Activated naive CD8-positive, alpha-beta T cell treated with anti-CD3 and anti-CD28 coated beads, Interleukin-2, amount 10 ng/mL, durations not matched to agents 7 days and 5 days (primary cell): Measurements from ENCODE around the gene F8. TPM values are rescaled to one million over a fixed set of nuclear protein-coding genes. Genes with fewer than 3 reads are reported as not detected.

Experiments used
- ATAC-seq: fragments of 150-1000 bp; cut with Tn5 transposase; one replicate; pipeline ENCODE4 v1.10.0; 2021; ENCODE audit warnings: low read depth, moderate library complexity
- POLR2A ChIA-PET: fragments of 350-600 bp; sonication (Branson Sonifier 250); formaldehyde crosslinking; loops from one replicate; lab custom pipeline; 2021; ENCODE audit warnings: antibody characterized with exemption; lab: Charles Lee
- DNase-seq: peaks from one replicate; pipeline ENCODE4 v3.0.0; 2021
- H3K27ac Mint-ChIP-seq: one replicate; pipeline ENCODE4 v1.8.0; 2022; ENCODE audit warnings: mild to moderate bottlenecking, mixed read lengths
- H3K27me3 Mint-ChIP-seq: one replicate; pipeline ENCODE4 v1.8.0; 2022; ENCODE audit warnings: mild to moderate bottlenecking, moderate library complexity, mixed read lengths
- H3K36me3 Mint-ChIP-seq: one replicate; pipeline ENCODE4 v1.8.0; 2021; ENCODE audit warnings: mild to moderate bottlenecking, mixed read lengths
- H3K4me1 Mint-ChIP-seq: one replicate; pipeline ENCODE4 v1.8.0; 2021; ENCODE audit warnings: mixed read lengths
- H3K4me3 Mint-ChIP-seq: one replicate; pipeline ENCODE4 v1.8.0; 2022; ENCODE audit warnings: mild to moderate bottlenecking, moderate library complexity, mixed read lengths
- H3K9me3 Mint-ChIP-seq: one replicate; pipeline ENCODE4 v1.8.0; 2021; ENCODE audit warnings: mixed read lengths
- total RNA-seq, 2 experiments: library from RNA; stranded (reverse); gene quantifications; one replicate each; pipeline ENCODE4 v1.2.3, GENCODE V29; 2021

Gene F8
- total RNA-seq, 2 experiments from 2014 or later, result 6.8 to 7.8 TPM

DNA sequence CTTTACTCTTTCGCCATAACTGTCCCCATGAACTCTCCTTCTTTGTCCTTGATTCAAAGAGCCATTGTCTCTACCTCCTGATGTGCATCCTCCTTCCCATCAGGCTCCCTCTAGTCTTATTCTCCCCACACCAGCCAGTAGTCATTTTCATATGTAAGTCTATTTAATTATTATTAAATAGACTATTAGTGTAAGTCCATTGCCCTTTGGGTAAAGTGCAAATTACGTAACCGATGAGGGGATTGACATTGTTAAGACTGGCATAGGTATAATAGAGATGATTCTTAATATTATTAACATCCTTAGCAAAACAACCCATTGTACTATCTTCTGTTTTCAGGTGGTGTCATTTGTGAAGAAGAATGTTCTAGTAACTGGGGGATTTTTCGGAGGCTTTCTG, 31.7 kb upstream of the F8 start:
- H3K4me3 Mint-ChIP-seq, result no peak overlapping the region
- H3K27ac Mint-ChIP-seq, result no peak overlapping the region
- no peaks in the 10 kb centered on the region for H3K9me3 Mint-ChIP-seq
- peaks cover 9% of the 10 kb centered on the region for H3K36me3 Mint-ChIP-seq
- POLR2A ChIA-PET, result no interaction called here
- no peaks in the 10 kb centered on the region for H3K27me3 Mint-ChIP-seq
- ATAC-seq (no peak), DNase-seq (no peak)
- peaks cover 32% of the 10 kb centered on the region for H3K4me1 Mint-ChIP-seq

DNA sequence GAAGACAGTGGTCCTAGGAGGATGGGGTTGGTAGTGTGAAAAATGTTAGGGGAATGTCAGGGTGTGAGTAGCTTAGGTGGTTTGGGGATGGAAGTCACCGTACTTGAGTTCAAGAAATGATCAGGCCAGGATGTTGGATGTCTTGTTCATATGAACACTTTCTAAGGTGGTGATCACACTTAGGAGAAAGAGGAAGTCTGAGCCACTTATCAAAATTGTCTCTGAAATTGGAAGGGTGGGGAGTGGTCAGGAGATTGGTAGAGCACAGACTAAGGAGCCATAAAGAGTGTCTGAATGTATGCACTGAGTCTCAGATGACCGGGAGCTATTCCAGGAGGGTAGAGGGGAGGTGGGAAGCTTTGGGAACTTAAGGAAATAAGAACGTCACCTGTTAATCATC, 31.1 kb upstream of the F8 start:
- Mint-ChIP-seq H3K27ac (no peak overlapping the region), H3K4me1 (peaks cover 37% of the 10 kb centered on the region), H3K27me3 (no peaks in the 10 kb centered on the region), H3K9me3 (no peaks in the 10 kb centered on the region), H3K4me3 (no peak overlapping the region), H3K36me3 (peaks cover 9% of the 10 kb centered on the region)
- ATAC-seq (no peak), DNase-seq (no peak)
- POLR2A ChIA-PET, result no interaction called here

DNA sequence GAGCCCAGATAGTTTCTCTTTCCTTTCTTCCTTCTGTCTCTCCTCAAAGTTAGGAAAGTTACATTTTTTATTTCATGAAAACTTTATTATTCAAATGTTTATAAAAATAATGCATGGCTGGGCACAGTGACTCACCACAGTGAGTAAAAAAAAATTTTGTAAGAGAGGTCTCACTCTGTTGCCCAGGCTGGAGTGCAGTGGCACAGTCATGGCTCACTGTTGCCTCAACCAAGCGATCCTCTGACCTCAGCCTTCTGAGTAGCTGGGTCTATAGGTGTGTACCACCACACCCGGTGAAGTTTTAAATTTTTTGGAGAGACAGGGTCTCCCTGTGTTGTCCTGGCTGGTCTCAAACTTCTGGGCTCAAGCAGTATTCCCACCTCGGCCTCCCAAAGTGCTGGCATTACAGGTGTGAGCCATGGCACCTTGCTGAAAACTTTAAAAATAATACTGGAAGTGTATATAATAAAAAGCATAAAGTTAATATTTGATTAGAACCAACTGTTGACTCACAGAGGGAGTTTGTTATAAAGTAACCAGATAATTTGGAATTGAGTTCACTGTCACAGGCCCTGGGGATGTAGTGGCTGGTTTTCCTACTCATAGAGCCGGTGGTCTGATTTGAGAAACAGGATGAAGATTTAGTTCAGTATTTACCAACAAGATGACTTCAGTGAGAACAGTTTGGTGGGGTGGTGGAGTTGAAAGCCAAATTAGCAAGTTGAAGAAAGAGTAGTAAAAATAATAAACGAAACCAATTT, 30.4 kb upstream of the F8 start:
- H3K4me3 Mint-ChIP-seq, result no peak overlapping the region
- DNase-seq (no peak), ATAC-seq (no peak)
- no peak overlapping the region for H3K27ac Mint-ChIP-seq
- peaks cover 39% of the 10 kb centered on the region for H3K4me1 Mint-ChIP-seq
- POLR2A ChIA-PET, result no interaction called here
- peaks cover 9% of the 10 kb centered on the region for H3K36me3 Mint-ChIP-seq
- no peaks in the 10 kb centered on the region for H3K27me3 Mint-ChIP-seq
- H3K9me3 Mint-ChIP-seq, result no peaks in the 10 kb centered on the region

DNA sequence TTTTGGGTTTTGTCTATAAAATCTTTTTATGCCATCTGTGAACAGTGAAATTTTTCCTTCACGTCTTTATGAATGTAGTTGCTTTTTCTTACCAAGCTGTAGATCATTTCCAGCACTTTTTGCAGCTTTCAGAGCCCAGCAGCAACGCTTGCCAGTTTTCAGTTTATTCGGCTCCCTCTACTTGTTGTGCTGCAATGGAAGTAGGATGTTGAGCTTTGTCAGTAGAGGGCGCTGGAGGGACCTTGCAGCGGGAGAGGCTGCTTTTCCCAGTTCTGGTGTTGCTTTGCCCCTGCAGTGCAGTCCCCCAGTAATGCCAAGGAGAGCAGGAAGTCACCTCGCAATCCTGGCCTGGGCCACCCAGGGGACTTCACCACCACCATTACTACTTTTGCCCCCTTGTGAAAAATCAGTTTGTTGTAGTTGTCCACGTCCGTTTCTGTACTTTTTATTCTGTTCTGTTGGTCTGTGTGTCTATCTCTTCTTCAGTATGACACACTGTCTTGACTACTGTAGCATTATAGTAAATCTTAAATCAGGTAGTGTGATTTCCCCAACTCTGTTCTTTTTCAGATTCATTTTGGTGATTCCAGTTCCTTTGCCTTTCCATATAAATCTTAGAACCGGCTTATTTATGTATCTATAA, 26.6 kb upstream of the F8 start:
- POLR2A ChIA-PET, result no interaction called here
- no peak overlapping the region for H3K27ac Mint-ChIP-seq
- H3K36me3 Mint-ChIP-seq, result peaks cover 11% of the 10 kb centered on the region
- peak; percentile 47 for ATAC-seq
- no peaks in the 10 kb centered on the region for H3K27me3 Mint-ChIP-seq
- no peak for DNase-seq
- no peak overlapping the region for H3K4me3 Mint-ChIP-seq
- H3K9me3 Mint-ChIP-seq, result no peaks in the 10 kb centered on the region
- peaks cover 27% of the 10 kb centered on the region for H3K4me1 Mint-ChIP-seq

DNA sequence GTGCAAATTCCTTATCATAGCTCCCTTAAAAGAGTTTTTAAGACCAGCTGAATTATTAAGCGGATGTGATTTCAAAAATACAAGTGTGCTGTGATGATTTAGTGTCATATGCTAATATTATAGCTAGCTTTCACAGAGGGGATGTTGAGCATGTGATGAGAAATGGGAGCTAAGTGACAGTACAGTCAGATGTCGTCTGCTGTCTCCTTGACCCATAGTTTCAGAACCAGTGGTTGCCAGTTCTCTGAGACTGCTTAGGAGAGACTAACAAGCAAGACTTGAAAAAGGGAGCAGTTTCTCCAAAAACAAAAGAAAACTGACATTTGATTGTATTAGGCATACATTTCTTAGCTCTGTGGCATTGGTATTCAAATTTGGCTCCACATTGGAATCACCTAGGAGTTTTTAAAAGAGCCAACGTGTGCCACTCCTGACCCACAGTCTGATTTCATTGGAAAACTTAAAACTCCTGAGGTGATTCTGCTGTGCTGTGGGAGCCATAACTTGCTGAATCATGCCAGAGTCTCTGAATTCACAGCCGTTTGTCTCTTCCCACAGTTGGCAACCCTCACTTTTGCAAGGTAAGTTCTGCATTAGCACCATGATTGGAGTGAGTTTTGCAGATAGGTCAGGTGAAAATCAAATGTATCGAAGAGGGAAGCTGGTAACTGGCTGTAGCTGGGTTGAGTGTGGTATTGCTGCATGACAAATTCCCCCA, 24.4 kb upstream of the F8 start:
- POLR2A ChIA-PET, result no interaction called here
- Mint-ChIP-seq H3K4me1 (peaks cover 19% of the 10 kb centered on the region), H3K36me3 (peaks cover 12% of the 10 kb centered on the region), H3K27ac (no peak overlapping the region), H3K4me3 (no peak overlapping the region), H3K27me3 (no peaks in the 10 kb centered on the region), H3K9me3 (no peaks in the 10 kb centered on the region)
- DNase-seq (no peak), ATAC-seq (no peak)

DNA sequence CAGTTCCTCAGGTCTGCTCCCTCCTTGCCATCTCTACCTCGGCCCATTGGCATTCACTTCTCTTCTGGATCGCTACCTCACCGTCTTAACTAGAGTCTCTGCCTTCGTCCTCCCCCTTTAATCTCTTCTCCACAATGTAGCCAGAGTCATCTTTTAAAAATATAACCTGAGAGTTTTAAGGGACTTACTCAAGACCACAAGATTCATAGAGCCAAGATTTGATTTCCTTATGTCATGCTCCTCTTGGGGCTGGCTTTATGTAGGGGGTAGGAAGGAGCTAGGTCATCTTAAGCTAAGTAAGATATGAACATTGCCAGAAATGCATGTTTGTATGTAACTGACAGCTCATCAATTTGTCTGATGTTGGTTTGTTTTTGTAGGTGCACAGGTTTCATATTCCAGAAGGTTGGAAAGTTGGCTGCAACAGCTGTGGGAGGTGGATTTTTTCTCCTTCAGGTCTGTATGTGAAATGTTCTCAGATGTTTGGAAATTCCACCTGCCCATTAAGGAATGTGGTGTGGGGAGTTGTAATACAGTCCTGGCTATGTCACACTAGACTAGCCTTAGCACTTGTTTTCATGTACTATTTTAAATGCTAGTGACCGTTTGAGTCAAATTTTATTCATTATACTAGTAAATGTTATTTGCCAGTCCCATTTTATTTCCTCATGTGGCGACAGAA, 23.7 kb upstream of the F8 start:
- DNase-seq (no peak), ATAC-seq (no peak)
- Mint-ChIP-seq H3K4me3 (no peak overlapping the region), H3K9me3 (no peaks in the 10 kb centered on the region), H3K27ac (no peak overlapping the region), H3K27me3 (no peaks in the 10 kb centered on the region), H3K4me1 (peaks cover 19% of the 10 kb centered on the region), H3K36me3 (peaks cover 9% of the 10 kb centered on the region)
- POLR2A ChIA-PET, result no interaction called here

DNA sequence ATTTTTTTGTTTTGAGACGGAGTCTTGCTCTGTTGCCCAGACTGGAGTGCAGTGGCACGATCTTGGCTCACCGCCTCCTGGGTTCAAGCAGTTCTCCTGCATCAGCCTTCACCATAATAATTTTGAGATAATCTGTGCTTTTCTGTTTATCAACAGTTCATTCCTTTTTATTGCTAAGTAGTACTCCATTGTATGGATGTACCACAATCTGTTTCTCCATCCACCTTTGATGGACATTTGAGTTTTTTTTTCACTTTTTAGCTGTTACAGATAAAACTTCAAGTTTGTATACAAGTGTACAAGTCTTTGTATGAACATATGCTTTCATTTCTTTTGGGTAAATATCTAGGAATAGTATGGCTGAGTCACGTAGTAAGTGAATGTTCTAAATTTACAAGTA, 13.2 kb upstream of the F8 start:
- DNase-seq (no peak), ATAC-seq (no peak)
- Mint-ChIP-seq H3K4me1 (peaks cover 5% of the 10 kb centered on the region), H3K36me3 (peaks cover 28% of the 10 kb centered on the region), H3K4me3 (no peak overlapping the region), H3K27me3 (no peaks in the 10 kb centered on the region), H3K9me3 (no peaks in the 10 kb centered on the region), H3K27ac (no peak overlapping the region)
- POLR2A ChIA-PET, result no interaction called here

DNA sequence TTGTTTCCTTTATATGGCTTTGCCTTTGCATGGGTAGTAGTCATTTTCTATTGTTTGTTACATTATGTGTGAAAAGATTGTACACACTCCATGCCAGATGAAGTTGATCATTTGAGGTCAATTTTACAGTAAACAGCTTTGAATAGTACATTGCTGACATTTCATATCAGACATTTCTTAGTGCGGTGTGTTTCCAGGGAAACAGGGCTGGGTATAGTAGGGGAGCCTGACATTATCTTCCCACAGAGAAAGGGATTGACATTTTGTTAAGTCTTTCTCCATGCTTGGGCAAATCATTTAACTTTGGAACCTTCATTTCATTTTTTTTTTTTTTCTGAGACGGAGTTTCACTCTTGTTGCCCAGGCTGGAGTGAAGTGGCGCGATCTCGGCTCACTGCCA, 9.1 kb upstream of the F8 start:
- Mint-ChIP-seq H3K27ac (no peak overlapping the region), H3K4me3 (no peak overlapping the region), H3K36me3 (peaks cover 12% of the 10 kb centered on the region), H3K27me3 (no peaks in the 10 kb centered on the region), H3K9me3 (no peaks in the 10 kb centered on the region), H3K4me1 (peaks cover 14% of the 10 kb centered on the region)
- POLR2A ChIA-PET, result no interaction called here
- DNase-seq (no peak), ATAC-seq (no peak)

DNA sequence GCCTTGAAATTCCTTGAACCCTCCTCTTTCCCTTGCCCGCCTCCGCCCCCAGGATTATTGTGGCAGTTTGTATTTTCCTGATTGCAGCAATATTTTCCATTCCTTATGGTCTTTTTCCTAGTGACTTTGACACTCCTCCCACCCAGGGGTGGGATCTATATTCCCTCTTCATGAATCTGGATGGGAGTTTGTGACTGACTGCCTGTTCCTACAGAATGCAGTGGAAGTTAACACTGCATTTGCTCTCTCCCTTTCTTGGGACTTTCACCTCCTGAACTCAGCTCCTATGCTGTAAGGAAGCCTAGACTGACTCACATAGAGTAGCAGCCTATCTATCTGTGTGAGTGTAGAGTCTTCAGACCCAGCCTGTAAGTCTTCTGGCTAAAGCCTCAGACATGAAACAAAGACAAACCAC, 6.4 kb upstream of the F8 start:
- no peaks in the 10 kb centered on the region for H3K9me3 Mint-ChIP-seq
- peak overlapping the region; percentile 76 for H3K27ac Mint-ChIP-seq
- H3K4me1 Mint-ChIP-seq, result peaks cover 14% of the 10 kb centered on the region
- POLR2A ChIA-PET, result no interaction called here
- DNase-seq (no peak), ATAC-seq (no peak)
- peaks cover 1% of the 10 kb centered on the region for H3K36me3 Mint-ChIP-seq
- no peaks in the 10 kb centered on the region for H3K27me3 Mint-ChIP-seq
- H3K4me3 Mint-ChIP-seq, result peak overlapping the region; percentile 45

DNA sequence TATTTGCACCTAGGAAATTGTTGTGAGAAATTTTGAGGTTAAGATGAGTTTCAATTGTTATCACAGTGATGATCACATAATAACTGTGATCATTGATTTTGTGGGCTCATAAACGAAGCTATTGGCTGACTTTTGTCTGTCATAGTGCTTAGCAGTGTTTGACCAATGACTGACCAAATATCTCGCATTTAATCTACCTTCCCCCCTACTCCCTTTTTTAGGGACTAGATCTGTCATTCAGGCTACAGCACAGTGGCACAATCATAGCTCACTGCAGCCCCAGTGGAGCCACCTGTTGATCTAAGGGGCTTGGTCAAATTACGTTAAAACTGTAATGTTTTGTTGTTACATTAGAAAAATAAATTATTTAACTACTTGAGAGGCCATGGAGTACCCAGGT, 5.6 kb upstream of the F8 start:
- H3K9me3 Mint-ChIP-seq, result no peaks in the 10 kb centered on the region
- no peak for DNase-seq
- H3K36me3 Mint-ChIP-seq, result peaks cover 1% of the 10 kb centered on the region
- peak overlapping the region; percentile 93 for H3K27ac Mint-ChIP-seq
- no peak for ATAC-seq
- peak overlapping the region; percentile 87 for H3K4me3 Mint-ChIP-seq
- POLR2A ChIA-PET, result interaction anchor here (0.9 kb wide), 1 partner anchor 27 kb away, joined by 3 read pairs; no protein-coding TSS in a partner anchor
- peaks cover 14% of the 10 kb centered on the region for H3K4me1 Mint-ChIP-seq
- H3K27me3 Mint-ChIP-seq, result no peaks in the 10 kb centered on the region

DNA sequence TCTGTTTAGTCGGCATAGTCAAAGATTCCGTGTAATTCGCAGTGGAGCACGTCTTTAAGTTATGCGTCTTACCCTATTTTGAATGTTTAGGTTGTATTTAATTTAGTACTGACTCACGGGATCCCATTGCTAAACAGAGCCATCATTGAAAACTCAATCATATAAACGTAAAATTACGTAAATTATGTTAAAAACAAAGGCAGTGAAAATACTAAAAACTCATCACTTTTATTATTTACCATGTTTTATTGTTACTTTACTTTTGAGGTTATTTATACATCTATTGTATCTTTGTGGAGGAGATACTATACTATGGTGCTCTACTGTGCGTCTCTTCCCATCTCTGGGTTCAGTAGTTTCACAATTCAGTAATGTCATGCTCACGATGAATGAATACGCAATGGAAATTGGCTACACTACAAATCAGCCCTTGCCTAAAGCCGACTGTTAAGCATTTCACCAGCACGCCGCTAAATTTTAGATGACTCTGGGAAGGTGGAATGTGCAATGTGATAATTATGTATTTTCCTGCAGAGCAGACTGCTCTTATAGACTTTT, 5.1 kb upstream of the F8 start:
- Mint-ChIP-seq H3K9me3 (no peaks in the 10 kb centered on the region), H3K36me3 (peaks cover 1% of the 10 kb centered on the region), H3K27me3 (no peaks in the 10 kb centered on the region), H3K4me1 (peaks cover 14% of the 10 kb centered on the region), H3K27ac (peak overlapping the region; percentile 93), H3K4me3 (peak overlapping the region; percentile 87)
- DNase-seq (no peak), ATAC-seq (no peak)
- POLR2A ChIA-PET, result interaction anchor here (0.7 to 0.9 kb wide), 2 partner anchors 28 to 30 kb away, joined by 3 read pairs; no protein-coding TSS in a partner anchor

DNA sequence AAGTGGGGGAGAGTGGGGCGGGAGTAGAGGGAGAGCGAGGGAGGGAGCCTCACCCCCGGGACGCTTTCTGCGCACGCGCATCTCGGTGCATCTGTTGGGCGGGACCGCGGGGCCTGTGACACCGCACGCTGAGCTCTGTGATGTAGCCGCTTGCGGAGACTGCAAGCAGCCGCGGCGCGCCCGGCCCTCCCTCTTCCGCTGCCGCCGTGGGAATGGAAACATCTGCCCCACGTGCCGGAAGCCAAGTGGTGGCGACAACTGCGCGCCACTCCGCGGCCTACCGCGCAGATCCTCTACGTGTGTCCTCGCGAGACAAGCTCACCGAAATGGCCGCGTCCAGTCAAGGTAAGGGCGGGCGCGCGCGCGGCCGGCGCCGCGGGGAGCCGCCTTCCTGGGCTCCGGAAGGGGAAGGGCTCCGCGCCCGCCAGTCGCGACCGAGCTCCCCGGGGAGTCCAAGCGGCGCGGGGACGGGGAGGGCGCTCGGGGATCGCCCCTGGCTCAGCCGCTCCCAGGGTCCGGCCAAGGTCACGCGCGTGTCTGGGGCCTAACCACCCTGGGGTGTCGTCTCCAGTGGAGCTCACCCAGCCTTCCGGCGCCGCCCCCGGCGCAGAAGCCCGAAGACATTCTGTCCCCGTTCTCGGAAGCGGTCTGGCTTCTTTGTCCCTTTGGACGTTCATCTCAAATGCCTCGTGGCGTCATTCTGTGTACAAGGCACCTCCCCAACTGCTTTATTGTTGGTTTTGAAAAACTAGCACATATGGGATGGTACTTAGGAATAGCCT, 4.4 kb upstream of the F8 start, which contains the start of gene FUNDC2:
FUNDC2 (plus strand) TSS at position 118 of the 782 bp plus-strand sequence; CDS start at position 213, 95 bp downstream.
- peaks cover 1% of the 10 kb centered on the region for H3K36me3 Mint-ChIP-seq
- H3K4me1 Mint-ChIP-seq, result peaks cover 14% of the 10 kb centered on the region
- peak within 1 kb of the TSS; percentile 93 for H3K27ac Mint-ChIP-seq
- peak; percentile 91 for DNase-seq
- ATAC-seq, result peak; percentile 90
- H3K27me3 Mint-ChIP-seq, result peaks cover 2% of the 10 kb centered on the region
- peak within 1 kb of the TSS; percentile 87 for H3K4me3 Mint-ChIP-seq
- no peaks in the 10 kb centered on the region for H3K9me3 Mint-ChIP-seq
- POLR2A ChIA-PET, result interaction anchor here (0.6 to 0.8 kb wide), 3 partner anchors 30 to 59 kb away, joined by 3 read pairs; no protein-coding TSS in a partner anchor
